IPS DF 4.7 (cell line): ENCODE results near the gene MAPK8.

ENCODE experiments used
- DNase-seq: peaks from one replicate; pipeline ENCODE4 v3.0.0-alpha.2; 2013; ENCODE audit warnings: low spot score; ENCODE audit errors: extremely low read depth

The MAPK8 gene

GRCh38 chr10:48472501-48473069 is 166.1 kb downstream of the MAPK8 start:
- no peak for DNase-seq

- DNase-seq, result no peak
Observed at GRCh38 chr10:48473704-48474103, 167.2 kb downstream of the MAPK8 start.

- no peak for DNase-seq
Observed at GRCh38 chr10:48474765-48475365, 168.4 kb downstream of the MAPK8 start.

- DNase-seq, result no peak
Observed at GRCh38 chr10:48475943-48476278, 169.4 kb downstream of the MAPK8 start.

- DNase-seq, result no peak
Observed at GRCh38 chr10:48476279-48476982, 170.0 kb downstream of the MAPK8 start.

- DNase-seq, result no peak
Observed at GRCh38 chr10:48477141-48477540, 170.7 kb downstream of the MAPK8 start.

GRCh38 chr10:48477616-48478015 is 171.1 kb downstream of the MAPK8 start:
- no peak for DNase-seq

GRCh38 chr10:48478469-48478868 is 172.0 kb downstream of the MAPK8 start:
- no peak for DNase-seq

GRCh38 chr10:48478980-48479811 is 172.7 kb downstream of the MAPK8 start:
- no peak for DNase-seq

GRCh38 chr10:48480397-48481374 is 174.2 kb downstream of the MAPK8 start:
- DNase-seq, result no peak

- no peak for DNase-seq
Observed at GRCh38 chr10:48481385-48481784, 174.9 kb downstream of the MAPK8 start.

- DNase-seq, result no peak
Observed at GRCh38 chr10:48482207-48482606, 175.7 kb downstream of the MAPK8 start.

- no peak for DNase-seq
Observed at GRCh38 chr10:48484911-48485310, 178.4 kb downstream of the MAPK8 start.

GRCh38 chr10:48485711-48486110 is 179.2 kb downstream of the MAPK8 start:
- no peak for DNase-seq

GRCh38 chr10:48487244-48487643 is 180.8 kb downstream of the MAPK8 start:
- no peak for DNase-seq
